Measurements from ENCODE around the gene AGBL4. TPM values are rescaled to one million over a fixed set of nuclear protein-coding genes. Genes with fewer than 3 reads are reported as not detected.

Gene AGBL4
- total RNA-seq, 1 experiment from 2014 or later: not detected

GRCh38 chr1:49136738-49137251 is 887.0 kb downstream of the AGBL4 start:
- Histone ChIP-seq H3K36me3 (ENCODE audit: control insufficient read depth in 1 of 2, insufficient read depth in 2 of 2, low read length in 2 of 2) (no peaks in the 10 kb centered on the region), H3K9me3 (ENCODE audit: control insufficient read depth in 1 of 2, insufficient read depth in 1 of 2, low read depth in 1 of 2, low read length in 2 of 2) (peaks cover 0 to 4% of the 10 kb centered on the region in 2 experiments; a peak in 1 of 4 replicates), H2AFZ (ENCODE audit: low read depth, low read length, poor library complexity, severe bottlenecking) (no peak overlapping the region), H3K4me1 (ENCODE audit: control insufficient read depth in 1 of 2, insufficient read depth in 2 of 2, low read length in 2 of 2) (no peaks in the 10 kb centered on the region), H3K4me2 (ENCODE audit: low read length) (no peak overlapping the region), H4K20me1 (ENCODE audit: insufficient read depth) (no peaks in the 10 kb centered on the region), H3K27ac (ENCODE audit: low read depth, low read length) (no peak overlapping the region), H3K9me2 (ENCODE audit: insufficient read depth) (no peaks in the 10 kb centered on the region), H3K4me3 (replicated peaks in 1 of 2; ENCODE audit: low read depth in 1 of 2, low read length in 2 of 2) (no peak overlapping the region), H3K9ac (ENCODE audit: low read length) (no peak overlapping the region), H3K79me2 (ENCODE audit: insufficient read depth, low read length) (no peaks in the 10 kb centered on the region), H3K27me3 (ENCODE audit: insufficient read depth, low read length) (no peaks in the 10 kb centered on the region)
- TF ChIP-seq MAX (IDR thresholded peaks at IDR 0.05) (no peak), POLR2AphosphoS5 (IDR thresholded peaks at IDR 0.05; ENCODE audit: low read depth, low read length) (no peak), ZFX (IDR thresholded peaks at IDR 0.05) (no peak), EZH2phosphoT487 (IDR thresholded peaks at IDR 0.05; ENCODE audit: borderline replicate concordance) (no peak), ELF1 (IDR thresholded peaks at IDR 0.05; ENCODE audit: borderline replicate concordance, low read depth) (no peak), CEBPB (IDR thresholded peaks at IDR 0.05; ENCODE audit: low read depth) (no peak), FOSL1 (IDR thresholded peaks at IDR 0.05; ENCODE audit: low read depth) (no peak), CTCF (IDR thresholded peaks at IDR 0.05 in 2 of 3, conservative IDR thresholded peaks at IDR 0.05 in 1 of 3; ENCODE audit: borderline replicate concordance in 1 of 3, insufficient read depth in 1 of 3, low read depth in 2 of 3, low read length in 2 of 3) (no peak), ATF3 (IDR thresholded peaks at IDR 0.05) (no peak), SP1 (IDR thresholded peaks at IDR 0.05; ENCODE audit: low read depth) (no peak), CBX3 (IDR thresholded peaks at IDR 0.05; ENCODE audit: low read depth) (no peak), JUND (IDR thresholded peaks at IDR 0.05) (no peak), YY1 (IDR thresholded peaks at IDR 0.05; ENCODE audit: extremely low read depth, insufficient replicate concordance, low read depth, low read length) (no peak), TCF7L2 (IDR thresholded peaks at IDR 0.05; ENCODE audit: borderline replicate concordance, extremely low read depth, insufficient read depth, insufficient read length) (no peak), RAD21 (IDR thresholded peaks at IDR 0.05; ENCODE audit: low read depth) (no peak), EZH2 (IDR thresholded peaks at IDR 0.05) (no peak)
- CTCF ChIA-PET: no interaction called here
- ATAC-seq (no peak), DNase-seq (ENCODE audit: low read depth, low spot score) (no peak)
- RAD21 ChIA-PET (ENCODE audit: low non-redundant PET in 1 of 2, low total read pairs in 2 of 2, uncharacterized antibody in 2 of 2, unreplicated experiment in 2 of 2): no interaction called here
- BruUV-seq (replicated peaks): no TSS peak
- POLR2A ChIA-PET: no interaction called here
- intact Hi-C loops (cut with micrococcal nuclease): no loop called here

Measured in HCT116 (cell line).